H9 (cell line): ENCODE measurements around the gene SCGN. TPM values are rescaled to one million over a fixed set of nuclear protein-coding genes. Genes with fewer than 3 reads are reported as not detected.

Experiments
- DNase-seq: peaks from one replicate; pipeline ENCODE4 v3.0.0-alpha.2; 2017
- H2AFZ ChIP-seq: one replicate; pipeline ENCODE4 v1.6.1; 2013; ENCODE audit warnings: mild to moderate bottlenecking, low read length, control low read depth, moderate library complexity
- H2AK5ac ChIP-seq: 2 replicates; pipeline ENCODE4 v1.6.1; 2013; ENCODE audit warnings: low read length, control low read depth, mixed read lengths; ENCODE audit not compliant: insufficient read length
- H2BK120ac ChIP-seq: one replicate; pipeline ENCODE4 v1.6.1; 2013; ENCODE audit warnings: low read depth, mild to moderate bottlenecking, low read length, control low read depth, inconsistent platforms; ENCODE audit not compliant: poor library complexity, severe bottlenecking
- H2BK12ac ChIP-seq: 2 replicates; pipeline ENCODE4 v1.6.1; 2013; ENCODE audit warnings: low read length, control low read depth, mixed read lengths, low read depth; ENCODE audit not compliant: insufficient read length
- H2BK15ac ChIP-seq: 2 replicates; pipeline ENCODE4 v1.6.1; 2013; ENCODE audit warnings: low read depth, low read length, control low read depth
- H2BK20ac ChIP-seq: one replicate; pipeline ENCODE4 v1.6.1; 2013; ENCODE audit warnings: low read depth, mild to moderate bottlenecking, low read length, control low read depth, inconsistent platforms; ENCODE audit not compliant: poor library complexity, severe bottlenecking
- H2BK5ac ChIP-seq: 2 replicates; pipeline ENCODE4 v1.6.1; 2013; ENCODE audit warnings: low read length, control low read depth, mixed read lengths; ENCODE audit not compliant: insufficient read length
- H3K14ac ChIP-seq: 2 replicates; pipeline ENCODE4 v1.6.1; 2013; ENCODE audit warnings: low read length, control low read depth; ENCODE audit not compliant: insufficient read depth
- H3K18ac ChIP-seq: 2 replicates; pipeline ENCODE4 v1.6.1; 2013; ENCODE audit warnings: low read depth, mild to moderate bottlenecking, mixed read lengths, low read length, control low read depth; ENCODE audit not compliant: insufficient read length
- H3K23ac ChIP-seq: 2 replicates; pipeline ENCODE4 v1.6.1; 2013; ENCODE audit warnings: low read length, control low read depth, mixed read lengths, low read depth; ENCODE audit not compliant: insufficient read length
- H3K23me2 ChIP-seq: 2 replicates; pipeline ENCODE4 v1.6.1; 2013; ENCODE audit warnings: low read depth, mild to moderate bottlenecking, mixed read lengths, low read length, control low read depth; ENCODE audit not compliant: insufficient read length, poor library complexity, severe bottlenecking
- H3K27ac ChIP-seq: 2 replicates; pipeline ENCODE4 v1.5.1; 2013; ENCODE audit warnings: low read length, control low read depth, mixed read lengths, low read depth; ENCODE audit not compliant: insufficient read length
- H3K27me3 ChIP-seq: 2 replicates; pipeline ENCODE4 v1.6.1; 2013; ENCODE audit warnings: low read length, control low read depth, inconsistent platforms; ENCODE audit not compliant: insufficient read depth
- H3K4ac ChIP-seq: 2 replicates; pipeline ENCODE4 v1.6.1; 2013; ENCODE audit warnings: low read depth, mild to moderate bottlenecking, control low read depth, inconsistent platforms, low read length, moderate library complexity
- H3K4me1 ChIP-seq: 2 replicates; pipeline ENCODE4 v1.6.1; 2013; ENCODE audit warnings: low read length, control low read depth, inconsistent platforms; ENCODE audit not compliant: insufficient read depth
- H3K4me2 ChIP-seq: 2 replicates; pipeline ENCODE4 v1.6.1; 2013; ENCODE audit warnings: low read length, control low read depth, mixed read lengths; ENCODE audit not compliant: insufficient read length, insufficient read depth
- H3K56ac ChIP-seq: 2 replicates; pipeline ENCODE4 v1.6.1; 2013; ENCODE audit warnings: low read depth, mild to moderate bottlenecking, mixed read lengths, low read length, control low read depth; ENCODE audit not compliant: insufficient read length
- H3K79me1 ChIP-seq: 2 replicates; pipeline ENCODE4 v1.6.1; 2013; ENCODE audit warnings: low read depth, mild to moderate bottlenecking, moderate library complexity, low read length, control low read depth, inconsistent platforms; ENCODE audit not compliant: insufficient read depth, poor library complexity, severe bottlenecking
- H3K79me2 ChIP-seq: 2 replicates; pipeline ENCODE4 v1.6.1; 2013; ENCODE audit warnings: low read length, control low read depth, inconsistent platforms; ENCODE audit not compliant: insufficient read depth
- H3K9ac ChIP-seq: 2 replicates; pipeline ENCODE4 v1.6.1; 2013; ENCODE audit warnings: low read length, control low read depth, mixed read lengths; ENCODE audit not compliant: insufficient read length; ENCODE audit errors: extremely low read depth
- H3K9me3 ChIP-seq: one replicate; pipeline ENCODE4 v1.6.1; 2013; ENCODE audit warnings: low read depth, low read length, inconsistent platforms; ENCODE audit not compliant: control insufficient read depth
- H3T11ph ChIP-seq: one replicate; pipeline ENCODE4 v1.6.1; 2013; ENCODE audit warnings: mild to moderate bottlenecking, low read length, control low read depth, inconsistent platforms
- H4K20me1 ChIP-seq: one replicate; pipeline ENCODE4 v1.6.1; 2013; ENCODE audit not compliant: control insufficient read depth, insufficient read length, insufficient read depth
- H4K5ac ChIP-seq: 2 replicates; pipeline ENCODE4 v1.6.1; 2013; ENCODE audit warnings: low read depth, mild to moderate bottlenecking, mixed read lengths, low read length, control low read depth; ENCODE audit not compliant: insufficient read length
- H4K8ac ChIP-seq: replicated peaks from 2 replicates; pipeline ENCODE4 v1.6.1; 2013; ENCODE audit warnings: low read length, control low read depth, mixed read lengths, low read depth; ENCODE audit not compliant: insufficient read length
- H4K91ac ChIP-seq: 2 replicates; pipeline ENCODE4 v1.6.1; 2013; ENCODE audit warnings: low read depth, mild to moderate bottlenecking, moderate library complexity, mixed read lengths, low read length, control low read depth; ENCODE audit not compliant: insufficient read length
- H3K27ac Mint-ChIP-seq, 3 experiments: 2 replicates in 2 of 3; 3 replicates in 1 of 3; pipeline ENCODE4 v1.8.0; 2020 to 2021; ENCODE audit warnings: mixed read lengths in 3 of 3, mild to moderate bottlenecking in 1 of 3, moderate library complexity in 1 of 3
- H3K27me3 Mint-ChIP-seq: 2 replicates; pipeline ENCODE4 v1.8.0; 2021; ENCODE audit warnings: low read depth, mild to moderate bottlenecking, moderate library complexity, mixed read lengths
- H3K36me3 Mint-ChIP-seq, 3 experiments: 2 replicates in 2 of 3; 3 replicates in 1 of 3; pipeline ENCODE4 v1.8.0; 2020 to 2021; ENCODE audit warnings: low read depth in 3 of 3, mixed read lengths in 3 of 3; ENCODE audit not compliant: insufficient read depth in 1 of 3
- H3K4me1 Mint-ChIP-seq, 2 experiments: 2 replicates each; pipeline ENCODE4 v1.8.0; 2020; ENCODE audit warnings: mixed read lengths in 2 of 2
- H3K4me3 Mint-ChIP-seq, 2 experiments: 2 replicates in 1 of 2; 3 replicates in 1 of 2; pipeline ENCODE4 v1.8.0; 2020 to 2021; ENCODE audit warnings: mild to moderate bottlenecking in 2 of 2, mixed read lengths in 2 of 2, moderate library complexity in 1 of 2
- H3K9me3 Mint-ChIP-seq, 2 experiments: 2 replicates in 1 of 2; 3 replicates in 1 of 2; pipeline ENCODE4 v1.8.0; 2020; ENCODE audit warnings: mild to moderate bottlenecking in 2 of 2, mixed read lengths in 2 of 2, moderate library complexity in 1 of 2
- WGBS: extraction: QIAGEN DNeasy Blood & Tissue Kit; methylation state at CpG from one replicate; pipeline ENCODE4 v1.1.7; 2013; ENCODE audit warnings: missing lambda C conversion rate, low lambda C conversion rate, mixed read lengths; ENCODE audit not compliant: insufficient read length; ENCODE audit errors: extremely low coverage; 5-methylcytosine and 5-hydroxymethylcytosine counted together
- total RNA-seq: library from RNA; stranded (reverse); gene quantifications from 2 replicates; pipeline ENCODE4 v1.2.1, GENCODE V29; 2021
- TF ChIP-seq, protein P1 (sequence below): fragments of 200-600 bp; sonication (generic); conservative IDR thresholded peaks from 3 replicates; pipeline ENCODE4 v1.8.0; 2021; ENCODE audit warnings: antibody characterized with exemption, mild to moderate bottlenecking

SCGN gene
- total RNA-seq, 1 experiment from 2014 or later: not detected

DNA sequence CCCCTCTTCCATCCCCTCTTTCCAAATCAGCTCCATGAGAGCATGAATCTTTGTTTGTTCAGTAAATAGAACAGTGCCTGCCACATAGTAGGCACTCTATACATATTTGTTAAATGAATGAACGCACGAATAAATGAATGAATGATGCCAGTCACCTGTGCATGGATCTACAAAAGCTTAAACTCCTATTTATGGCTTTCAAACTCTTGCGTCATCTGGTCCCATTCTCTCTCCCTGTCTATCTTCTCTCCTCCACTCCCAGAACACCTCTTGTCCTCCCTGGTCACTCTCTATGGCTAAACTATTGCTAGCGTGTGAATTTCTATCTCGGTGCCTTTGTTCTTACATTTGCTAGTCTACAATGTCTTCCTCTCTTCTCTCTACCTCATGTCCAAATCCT, 24.8 kb downstream of the SCGN start:
- H2BK15ac ChIP-seq: no peak overlapping the region
- Mint-ChIP-seq H3K4me3 (no peak overlapping the region), H3K4me1 (no peaks in the 10 kb centered on the region), H3K27me3 (peaks cover 2% of the 10 kb centered on the region; the same call in 1 of the 2 replicates), H3K36me3 (no peaks in the 10 kb centered on the region), H3K27ac (no peak overlapping the region), H3K9me3 (no peaks in the 10 kb centered on the region)
- H4K91ac ChIP-seq: no peak overlapping the region
- H3K14ac ChIP-seq: no peak overlapping the region
- H2BK5ac ChIP-seq: no peak overlapping the region
- no peaks in the 10 kb centered on the region for H3K79me2 ChIP-seq
- no peaks in the 10 kb centered on the region for H3K27me3 ChIP-seq
- TF ChIP-seq, protein P1, sequence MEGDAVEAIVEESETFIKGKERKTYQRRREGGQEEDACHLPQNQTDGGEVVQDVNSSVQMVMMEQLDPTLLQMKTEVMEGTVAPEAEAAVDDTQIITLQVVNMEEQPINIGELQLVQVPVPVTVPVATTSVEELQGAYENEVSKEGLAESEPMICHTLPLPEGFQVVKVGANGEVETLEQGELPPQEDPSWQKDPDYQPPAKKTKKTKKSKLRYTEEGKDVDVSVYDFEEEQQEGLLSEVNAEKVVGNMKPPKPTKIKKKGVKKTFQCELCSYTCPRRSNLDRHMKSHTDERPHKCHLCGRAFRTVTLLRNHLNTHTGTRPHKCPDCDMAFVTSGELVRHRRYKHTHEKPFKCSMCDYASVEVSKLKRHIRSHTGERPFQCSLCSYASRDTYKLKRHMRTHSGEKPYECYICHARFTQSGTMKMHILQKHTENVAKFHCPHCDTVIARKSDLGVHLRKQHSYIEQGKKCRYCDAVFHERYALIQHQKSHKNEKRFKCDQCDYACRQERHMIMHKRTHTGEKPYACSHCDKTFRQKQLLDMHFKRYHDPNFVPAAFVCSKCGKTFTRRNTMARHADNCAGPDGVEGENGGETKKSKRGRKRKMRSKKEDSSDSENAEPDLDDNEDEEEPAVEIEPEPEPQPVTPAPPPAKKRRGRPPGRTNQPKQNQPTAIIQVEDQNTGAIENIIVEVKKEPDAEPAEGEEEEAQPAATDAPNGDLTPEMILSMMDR: no peak
- H4K8ac ChIP-seq: no peak overlapping the region
- H3K56ac ChIP-seq: no peak overlapping the region
- no peak overlapping the region for H2AFZ ChIP-seq
- H3K18ac ChIP-seq: no peak overlapping the region
- WGBS: no CpG with 5 or more reads among the region's 5 CpGs
- H3K4me1 ChIP-seq: no peaks in the 10 kb centered on the region
- H3K79me1 ChIP-seq: no peaks in the 10 kb centered on the region
- H2BK12ac ChIP-seq: no peak overlapping the region
- no peak overlapping the region for H3K4ac ChIP-seq
- no peaks in the 10 kb centered on the region for H3K9me3 ChIP-seq
- no peak for DNase-seq
- no peak overlapping the region for H3K9ac ChIP-seq
- no peak overlapping the region for H3K27ac ChIP-seq
- H2BK20ac ChIP-seq: no peak overlapping the region
- no peak overlapping the region for H3K23ac ChIP-seq
- no peaks in the 10 kb centered on the region for H3K23me2 ChIP-seq
- no peak overlapping the region for H3K4me2 ChIP-seq
- H4K5ac ChIP-seq: no peak overlapping the region
- H4K20me1 ChIP-seq: no peaks in the 10 kb centered on the region
- H2AK5ac ChIP-seq: no peak overlapping the region
- H3T11ph ChIP-seq: no peak overlapping the region
- H2BK120ac ChIP-seq: no peak overlapping the region
